HG03460 (cell line): ENCODE data around the gene FAM222A.

ENCODE experiments used
- ATAC-seq: cut with Tn5 transposase; IDR thresholded peaks from one replicate; pipeline ENCODE4 v1.9.1; 2021; ENCODE audit not compliant: unreplicated experiment

FAM222A gene

DNA sequence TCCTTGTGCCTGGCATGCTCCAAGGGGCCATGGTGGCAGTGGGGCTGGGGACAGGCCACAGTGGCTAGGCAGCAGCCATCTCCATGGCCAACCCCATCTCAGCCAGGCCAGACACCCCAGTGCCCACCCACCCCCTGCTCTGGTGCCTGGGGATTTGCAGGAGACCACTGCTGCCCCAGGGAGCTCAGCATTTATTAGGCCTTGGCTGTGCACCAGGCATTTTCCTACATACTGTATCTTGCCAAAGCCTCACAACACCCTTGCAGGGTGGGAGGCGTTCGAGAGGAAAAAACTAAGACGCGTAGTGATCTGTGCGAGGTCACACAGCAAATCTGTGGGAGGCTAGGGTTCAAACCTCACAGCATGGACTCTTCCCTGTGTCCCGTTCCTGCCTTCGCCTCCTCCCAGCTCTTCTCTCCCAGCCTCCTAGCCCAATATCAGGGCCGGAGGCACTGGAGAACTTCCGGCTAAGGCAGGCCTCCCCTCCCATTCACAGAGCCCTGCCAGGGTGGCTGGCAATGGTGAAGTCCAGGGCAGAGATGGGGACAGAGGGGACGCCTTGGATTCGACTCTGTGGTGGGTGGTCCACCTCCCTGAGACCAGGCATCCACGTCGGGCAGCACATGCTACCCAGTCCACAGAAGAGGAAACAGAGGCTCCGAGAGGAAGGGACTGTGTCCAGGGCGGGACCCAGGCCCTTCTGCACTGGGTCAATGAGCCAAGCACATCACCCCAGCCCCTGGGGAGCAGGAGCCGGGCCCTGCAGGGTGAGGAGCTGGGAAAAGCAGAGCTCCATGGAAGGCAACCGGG lies 57.4 kb downstream of the FAM222A start:
- ATAC-seq: no peak

DNA sequence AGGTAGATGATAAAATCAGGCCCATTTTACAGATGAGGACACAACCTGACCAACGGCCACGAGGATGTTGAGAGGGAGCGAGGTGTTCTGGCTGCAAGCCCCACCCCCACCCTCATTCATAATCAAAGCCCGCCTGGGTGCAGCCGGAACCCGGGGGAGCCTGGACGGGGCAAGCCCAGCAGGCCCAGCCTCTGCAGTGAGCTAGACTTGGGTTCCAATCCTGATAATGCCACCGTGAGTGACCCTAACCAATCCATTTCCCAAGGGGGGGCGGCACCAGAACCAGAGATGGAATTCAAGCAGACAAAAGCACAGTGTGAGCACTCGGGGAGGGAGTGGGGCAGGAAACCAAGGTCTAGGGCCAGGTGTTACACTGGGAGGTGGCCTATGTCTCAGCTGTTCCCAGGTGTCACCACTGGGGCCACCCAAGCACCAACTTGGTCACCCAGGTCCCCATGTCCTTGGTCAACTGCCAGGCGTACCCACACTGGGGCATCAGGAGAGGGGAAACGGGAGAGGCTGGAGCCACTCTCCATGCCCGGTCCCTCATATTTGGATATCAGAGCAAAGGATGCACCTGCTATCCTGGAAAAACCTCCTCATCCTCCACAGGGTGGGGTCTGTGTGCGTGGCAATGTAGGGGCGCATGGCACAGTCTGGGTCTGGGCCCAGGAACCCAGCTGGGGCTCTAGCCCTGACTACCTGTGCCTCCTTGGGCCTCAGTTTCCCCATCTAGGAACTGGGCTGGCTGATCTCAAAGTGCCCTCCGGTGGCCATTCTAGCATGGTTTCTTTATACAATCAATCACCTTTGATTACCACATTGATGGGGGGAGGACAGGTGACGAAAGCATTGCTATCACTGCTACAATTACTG lies 58.4 kb downstream of the FAM222A start:
- no peak for ATAC-seq

DNA sequence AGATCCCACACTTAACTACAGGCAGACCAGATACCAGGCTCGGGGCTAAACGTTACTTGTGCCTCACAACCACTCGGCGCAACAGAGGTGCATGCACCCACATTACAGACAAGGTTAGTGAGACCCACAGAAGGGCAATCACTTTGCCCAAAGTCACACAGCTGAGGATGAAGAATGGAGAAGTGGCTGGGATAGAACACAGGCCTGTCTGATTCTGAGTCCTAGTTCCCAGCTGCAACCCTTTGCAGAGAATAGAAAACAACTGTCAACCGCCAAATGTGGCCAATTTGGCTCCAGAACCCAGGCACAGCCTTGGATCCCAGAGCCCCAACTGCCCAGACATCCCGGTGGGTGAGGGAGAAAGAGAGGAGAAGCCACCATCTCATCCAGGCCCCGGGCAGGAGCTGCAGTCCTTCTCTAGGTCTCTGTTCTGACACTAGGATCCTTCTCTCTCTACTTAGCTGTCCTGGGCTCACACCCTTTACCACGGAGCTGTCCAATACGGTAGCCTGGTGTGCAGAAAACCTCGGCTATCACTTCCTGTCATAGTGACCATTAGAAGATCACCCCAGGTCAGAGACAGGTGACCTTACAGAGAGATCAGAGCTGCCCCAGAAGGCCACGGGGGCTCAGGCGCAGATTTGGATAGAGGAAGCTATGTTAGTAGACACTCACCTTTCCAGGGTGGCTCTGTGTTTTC lies 59.1 kb downstream of the FAM222A start:
- ATAC-seq: no peak

DNA sequence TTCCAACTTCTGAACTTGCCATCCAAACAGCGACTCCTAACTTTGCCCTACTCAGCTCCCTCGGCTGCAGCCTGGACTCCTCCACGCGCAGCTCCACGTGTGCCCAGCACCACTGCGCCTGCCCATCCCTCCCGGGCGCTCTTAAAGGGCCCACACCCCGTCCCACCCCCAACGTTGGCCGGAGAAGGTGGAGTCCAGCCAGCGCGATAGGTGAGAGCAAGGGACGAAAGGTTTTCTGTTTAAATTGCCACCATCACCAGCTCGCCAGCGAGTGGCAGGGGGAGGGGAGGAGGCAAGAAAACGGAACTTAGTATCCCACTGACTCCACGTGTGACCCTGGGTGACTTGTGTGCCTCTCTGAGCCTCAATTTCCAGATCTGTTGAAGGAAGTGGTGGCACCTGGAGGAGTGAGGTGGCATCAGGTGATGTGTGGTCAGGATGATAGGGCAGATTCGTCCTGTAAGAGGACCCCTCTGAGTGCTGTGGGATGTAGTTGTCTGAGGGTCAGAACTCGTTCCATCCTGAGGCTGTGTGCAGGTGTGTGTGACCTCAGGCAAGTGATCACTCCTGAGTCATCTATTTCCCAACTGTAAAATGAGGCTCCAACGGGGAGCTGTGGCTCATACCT lies 59.9 kb downstream of the FAM222A start:
- ATAC-seq: no peak

DNA sequence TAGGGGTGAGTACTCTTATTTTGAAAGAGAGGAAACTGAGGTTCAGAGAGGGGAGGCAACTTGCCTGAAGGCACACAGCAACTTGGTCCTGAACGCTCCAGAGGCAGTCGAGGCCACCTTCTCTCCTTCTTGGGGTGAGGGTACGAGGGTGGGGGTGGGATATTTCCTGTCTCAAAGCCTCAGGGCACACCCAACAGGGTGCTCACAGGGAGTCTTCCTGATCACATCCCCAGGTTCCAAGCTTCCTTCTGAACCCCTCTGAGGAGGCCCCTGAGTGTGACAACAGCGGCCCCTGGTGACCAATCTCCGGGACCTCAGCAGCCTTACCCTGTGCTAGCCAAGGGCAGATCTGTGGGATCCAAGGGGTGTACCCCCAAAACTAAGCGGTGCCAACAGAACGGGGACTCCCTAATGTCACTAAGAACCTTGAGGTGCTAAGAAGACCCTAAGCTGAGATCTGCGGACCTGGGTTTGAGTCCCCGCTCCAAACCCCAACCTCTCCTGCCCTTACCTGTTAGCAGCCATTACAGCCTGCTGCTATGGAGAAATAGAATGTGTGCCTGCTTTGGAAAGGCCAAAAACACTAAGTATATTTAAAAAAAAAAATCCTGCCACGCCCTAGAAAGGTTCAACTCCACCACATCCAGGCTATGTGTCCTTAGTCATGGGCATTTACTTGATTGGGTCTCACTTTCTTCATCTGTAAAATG lies 61.7 kb downstream of the FAM222A start:
- no peak for ATAC-seq

DNA sequence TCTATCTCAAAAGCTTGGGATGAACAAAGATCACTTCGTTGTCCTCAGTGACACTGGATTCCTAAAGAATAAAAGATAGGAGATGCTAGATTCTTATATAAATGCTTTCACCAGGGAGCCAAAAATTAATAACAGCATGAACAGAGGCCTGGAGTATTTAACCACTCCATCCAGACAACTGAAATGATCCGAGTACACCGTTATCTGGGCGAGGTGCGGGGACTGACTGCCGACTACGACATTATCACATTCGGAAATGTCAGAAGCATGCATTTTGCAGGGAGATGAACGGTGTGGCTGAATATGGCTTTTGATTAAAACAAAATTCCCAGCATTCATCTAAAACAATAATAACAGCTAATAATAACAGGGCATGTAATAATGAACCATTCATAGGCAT lies 63.0 kb downstream of the FAM222A start:
- no peak for ATAC-seq

DNA sequence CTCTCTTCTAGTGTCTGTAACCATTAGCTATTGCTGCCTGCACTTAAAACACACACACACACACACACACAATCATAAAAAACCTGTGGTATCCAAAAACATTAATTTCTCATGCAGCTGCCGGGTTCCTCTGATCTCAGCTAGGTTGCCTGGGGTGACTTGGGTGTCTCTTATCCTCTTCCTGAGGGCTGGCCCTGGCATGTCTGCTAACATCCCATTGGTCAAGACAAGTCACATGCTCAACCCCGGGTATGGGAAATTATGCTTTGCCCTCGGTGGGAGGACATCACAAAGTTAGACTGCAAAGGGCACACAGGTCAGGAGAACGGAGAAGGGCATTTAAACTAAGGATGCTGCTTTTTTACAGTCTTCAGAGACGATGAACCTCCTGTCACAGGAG lies 63.9 kb downstream of the FAM222A start:
- ATAC-seq: no peak

DNA sequence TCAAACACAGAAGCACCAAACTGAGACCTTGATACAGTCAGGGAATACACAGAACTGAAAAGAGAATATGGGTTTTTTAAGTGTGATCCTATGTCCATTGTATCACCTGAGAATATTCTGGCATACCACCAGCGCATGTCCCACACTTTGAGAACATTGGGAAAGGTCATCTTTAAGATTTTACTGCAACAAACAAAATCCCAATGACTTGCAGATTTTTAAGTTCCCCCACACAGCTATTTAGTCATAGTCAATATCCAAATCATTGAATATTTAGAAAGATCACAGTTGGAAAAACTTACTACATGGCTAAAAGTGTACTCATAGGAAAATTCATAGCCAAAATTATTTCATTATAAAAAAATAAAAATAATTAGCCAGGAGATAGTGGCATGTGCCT lies 65.1 kb downstream of the FAM222A start:
- ATAC-seq: no peak

DNA sequence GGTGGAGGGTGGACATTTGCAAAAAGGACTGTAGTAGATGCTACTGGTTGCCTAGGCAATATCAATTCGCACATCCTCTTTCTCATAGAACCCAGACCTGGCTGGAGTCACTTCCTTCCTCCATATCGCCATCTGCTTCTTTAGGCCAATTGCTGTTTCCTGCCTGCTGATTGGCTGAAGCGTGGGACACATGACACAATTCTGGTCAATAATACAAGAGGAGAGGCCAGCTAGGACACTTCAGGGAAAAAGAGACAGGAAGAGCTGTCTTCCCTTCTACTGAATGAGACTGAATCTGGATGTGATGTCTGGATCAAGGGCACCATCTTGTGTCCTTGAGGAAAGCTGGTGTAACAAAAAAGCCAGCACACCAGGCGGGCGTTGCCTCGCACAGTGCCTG lies 65.8 kb downstream of the FAM222A start:
- no peak for ATAC-seq

DNA sequence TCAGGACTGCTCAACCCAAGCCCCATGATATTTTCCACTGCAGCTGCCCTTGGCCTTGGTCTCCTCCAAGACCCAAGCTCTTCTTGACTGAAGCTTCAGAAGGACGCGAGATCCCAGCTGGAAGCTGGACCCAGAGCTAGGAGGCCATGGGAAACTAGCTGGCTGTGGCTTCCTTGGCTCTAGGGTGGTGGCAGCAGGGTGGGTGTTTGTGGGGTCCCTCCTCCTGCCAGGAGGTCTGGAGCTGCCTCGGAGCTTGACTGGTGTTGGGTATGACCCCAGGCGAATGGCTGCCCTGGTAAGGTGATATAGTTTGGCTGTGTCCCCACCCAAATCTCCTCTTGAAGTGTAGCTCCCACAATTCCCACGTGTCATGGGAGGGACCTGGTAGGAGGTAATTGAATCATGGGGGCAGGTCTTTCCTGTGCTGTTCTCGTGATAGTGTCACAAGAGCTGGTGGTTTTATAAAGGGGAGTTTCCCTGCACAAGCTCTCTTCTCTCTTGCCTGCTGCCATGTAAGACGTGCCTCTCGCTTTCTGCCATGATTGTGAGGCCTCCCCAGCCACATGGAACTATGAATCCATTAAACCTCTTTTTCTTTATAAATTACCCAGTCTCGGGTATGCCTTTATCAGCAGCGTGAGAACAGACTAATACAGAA lies 68.2 kb downstream of the FAM222A start:
- ATAC-seq: no peak

DNA sequence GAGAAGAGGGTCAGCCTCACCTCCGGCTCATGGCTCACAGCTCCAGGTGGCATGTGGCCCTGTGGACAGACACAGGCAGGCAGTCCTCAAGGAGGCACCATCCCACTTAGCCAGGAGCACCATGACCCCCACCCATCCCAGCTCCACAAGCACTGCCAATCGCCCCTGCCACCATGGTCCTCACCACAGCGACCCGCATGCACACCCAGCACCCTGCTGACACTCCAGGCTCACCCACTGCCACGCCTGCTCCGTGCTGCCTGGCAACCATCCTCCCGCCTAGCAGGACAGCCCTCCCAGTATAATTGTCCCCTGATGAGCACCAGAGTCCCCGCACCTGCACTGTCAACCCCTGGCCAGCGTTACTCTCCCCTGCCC lies 68.7 kb downstream of the FAM222A start:
- no peak for ATAC-seq

DNA sequence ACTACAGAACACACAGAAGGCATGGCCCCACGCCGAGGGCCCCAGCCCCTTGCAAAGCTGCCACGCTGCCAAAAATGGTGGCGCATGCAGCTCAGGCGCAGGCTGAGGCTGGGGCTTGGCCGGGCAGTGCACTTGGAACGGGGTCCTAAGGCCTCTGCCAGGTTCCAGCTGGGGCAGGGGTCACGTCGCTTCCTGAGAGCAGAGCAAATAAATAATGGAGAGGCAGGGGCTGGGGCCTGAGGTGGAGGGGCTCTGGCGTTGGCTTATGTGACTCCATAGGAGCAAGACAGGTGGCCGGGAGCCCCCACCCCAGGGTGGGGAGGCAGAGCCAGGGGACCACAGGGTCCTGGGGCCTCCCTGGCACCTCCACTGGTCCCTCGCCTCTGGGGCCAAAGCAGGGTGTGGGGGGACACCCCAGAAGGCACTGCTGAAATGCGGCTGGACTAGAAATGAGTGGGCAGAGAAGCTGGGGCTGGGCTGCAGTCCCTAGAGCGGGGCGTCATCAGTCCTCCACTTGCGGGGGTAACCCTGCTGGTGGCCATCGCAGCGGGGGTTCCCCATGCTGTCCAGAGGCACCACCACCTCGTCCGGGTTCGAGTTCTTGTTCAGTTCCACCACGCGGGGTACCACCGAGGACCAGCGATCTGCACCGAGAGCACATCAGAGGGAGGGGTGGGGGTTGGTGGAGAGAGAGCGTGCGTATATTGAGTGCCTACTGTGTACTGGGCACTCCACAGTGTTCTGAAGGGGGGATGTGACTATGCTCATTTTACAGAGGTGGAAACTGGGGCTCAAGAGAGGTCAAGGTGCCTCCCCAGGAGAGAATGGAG lies 69.7 kb downstream of the FAM222A start:
- no peak for ATAC-seq

DNA sequence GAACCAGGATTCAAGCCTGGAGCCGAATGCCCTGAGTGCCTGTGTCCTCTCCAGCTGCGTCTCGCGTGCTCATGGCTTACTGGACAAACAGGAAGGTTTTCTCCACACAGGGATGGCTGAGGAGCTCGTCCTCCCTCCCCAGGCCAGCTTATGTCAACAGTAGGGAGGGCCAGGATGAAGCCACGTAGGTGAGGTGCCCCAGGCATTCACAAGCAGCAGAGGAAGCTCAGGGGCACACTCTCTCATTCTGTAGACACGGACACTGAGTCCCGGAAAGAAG lies 70.3 kb downstream of the FAM222A start:
- ATAC-seq: no peak

DNA sequence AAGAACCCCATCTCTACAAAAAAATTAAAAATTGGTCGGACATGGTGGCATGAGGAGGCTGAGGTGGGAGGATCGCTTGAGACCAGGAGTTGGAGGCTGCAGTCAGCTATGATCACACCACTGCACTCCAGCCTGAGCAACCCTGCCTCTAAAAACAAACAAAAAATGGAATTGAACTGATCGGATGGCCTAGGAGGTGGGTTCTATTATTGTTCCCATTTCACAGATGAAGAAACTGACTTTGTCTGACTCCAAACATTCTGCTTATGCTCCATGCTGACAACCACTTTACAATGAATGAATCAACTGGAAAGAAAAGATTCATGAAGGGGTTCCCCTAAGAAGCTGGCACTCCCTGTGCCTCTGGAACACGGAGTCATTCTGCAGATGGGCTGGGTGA lies 72.2 kb downstream of the FAM222A start:
- ATAC-seq: no peak

DNA sequence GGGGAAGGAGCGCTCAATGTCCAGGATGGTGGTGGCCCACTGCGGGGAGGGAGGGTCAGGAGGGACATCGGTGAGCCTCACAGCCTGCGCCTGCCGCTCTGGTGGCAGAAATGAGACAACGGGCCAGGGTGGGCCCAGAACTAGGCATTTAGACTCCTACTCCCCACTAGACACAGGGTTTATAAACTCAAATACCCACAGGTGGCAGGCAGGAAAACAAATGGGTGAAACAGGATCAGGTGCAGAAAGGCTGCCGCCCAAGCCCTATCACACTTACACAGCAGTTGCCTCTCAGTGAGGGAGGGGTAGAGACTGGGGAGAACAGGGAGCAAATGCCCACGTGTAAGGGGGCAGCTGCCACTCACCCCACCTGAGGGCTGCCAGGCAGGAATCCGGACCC lies 73.2 kb downstream of the FAM222A start:
- no peak for ATAC-seq

DNA sequence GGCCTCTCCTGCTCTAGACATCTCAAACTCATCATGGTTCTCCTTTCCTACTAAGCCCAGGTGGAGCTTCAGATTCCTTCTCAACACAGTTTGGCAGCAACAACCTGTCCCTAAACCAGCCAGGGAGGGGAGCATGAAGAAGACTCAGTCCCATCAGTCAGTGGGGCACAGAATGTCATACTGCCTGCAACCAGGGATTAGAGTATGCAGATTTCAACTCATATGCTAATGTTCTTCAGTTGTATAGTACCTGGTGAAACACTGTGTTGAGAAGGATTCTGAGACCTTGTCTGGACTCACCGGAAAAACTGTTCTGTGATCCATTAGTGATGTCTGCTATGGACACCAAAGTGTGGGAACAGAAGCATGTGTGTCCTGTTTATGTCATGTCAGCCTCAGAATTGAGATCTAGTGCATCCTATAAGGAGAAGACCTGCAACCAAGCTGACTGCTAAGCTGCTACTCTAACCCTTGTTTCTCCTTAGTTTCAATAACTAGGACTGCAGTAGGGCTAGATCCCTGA lies 76.0 kb downstream of the FAM222A start:
- no peak for ATAC-seq

DNA sequence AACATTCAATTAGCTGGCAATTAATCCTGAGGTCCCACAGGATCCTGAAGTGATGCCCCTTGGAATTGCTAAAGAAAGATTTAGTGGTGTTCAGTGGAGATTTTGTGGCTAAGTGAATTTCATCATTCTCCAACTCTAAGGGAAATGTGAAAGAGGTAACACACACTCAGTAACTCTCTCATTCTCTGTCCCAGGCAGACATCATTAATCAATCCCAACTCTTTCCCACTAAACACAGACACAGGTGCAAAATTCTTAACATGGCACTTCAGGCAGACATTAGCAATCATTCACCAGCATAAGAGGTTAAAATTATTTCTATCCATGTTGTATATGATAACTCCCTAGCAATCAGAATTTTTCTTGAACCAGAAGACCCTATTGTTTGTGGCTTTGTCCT lies 79.4 kb downstream of the FAM222A start:
- ATAC-seq: no peak

DNA sequence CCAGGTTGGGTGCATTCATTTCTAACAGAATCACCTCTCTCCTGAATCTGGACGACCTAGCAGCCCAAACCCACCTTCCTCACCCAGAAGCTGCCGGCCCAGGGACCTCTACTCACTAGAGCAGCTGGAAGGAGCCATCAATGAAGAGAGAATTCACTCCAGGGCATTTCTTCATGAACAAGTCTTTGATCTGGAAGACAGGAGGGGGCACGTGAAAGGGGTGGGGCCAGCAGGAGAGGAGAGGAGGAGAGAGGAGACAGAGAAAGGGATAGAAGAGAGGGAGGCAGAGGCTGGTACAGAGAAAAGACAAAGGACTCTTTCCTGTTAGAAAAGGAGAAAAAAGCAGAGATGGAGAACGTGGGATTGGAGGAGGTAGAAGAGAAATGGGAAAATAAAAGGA lies 79.8 kb downstream of the FAM222A start:
- ATAC-seq: no peak

DNA sequence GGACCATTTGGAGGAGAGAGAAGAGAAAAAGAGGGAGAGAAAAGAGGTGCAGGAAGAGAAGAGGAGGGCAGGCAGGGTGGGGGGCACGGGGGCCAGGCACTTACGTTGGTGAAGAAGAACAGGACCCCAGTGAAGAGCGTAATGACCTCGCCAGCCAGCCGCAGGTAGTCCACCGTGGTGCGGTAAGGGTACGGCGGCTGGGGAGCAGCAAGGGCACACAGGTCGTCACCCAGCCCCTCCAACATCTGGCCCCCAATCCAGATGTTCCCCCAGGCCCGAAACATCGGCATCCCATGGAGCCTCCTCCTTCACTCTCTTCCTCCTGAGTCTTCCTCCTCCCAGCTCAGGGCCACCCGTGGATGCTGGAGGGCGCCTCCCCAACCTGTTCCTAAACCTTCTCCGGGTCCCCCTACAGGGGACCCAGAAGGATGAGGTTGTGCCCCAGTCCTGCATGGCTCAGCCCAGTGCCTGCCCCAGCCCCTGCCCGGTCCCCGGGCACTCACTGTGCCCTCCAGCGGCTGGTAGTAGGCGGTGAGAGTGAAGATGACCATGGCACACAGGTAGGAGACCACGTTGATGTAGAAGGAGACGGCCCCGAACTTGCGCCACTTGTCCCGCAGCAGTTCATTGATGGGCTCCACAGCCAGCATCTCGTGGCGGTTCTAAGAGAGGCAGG lies 80.3 kb downstream of the FAM222A start:
- no peak for ATAC-seq
